CD4-positive, alpha-beta T cell treated with Interferon gamma for 1 hour (primary cell): ENCODE results near the gene MBP.
"Not testable (repeated sequence)": the region's sequence is repeated elsewhere in the genome, so short reads cannot be mapped to it uniquely, and the experiment has no call there.

ENCODE experiments used
- DNase-seq: peaks from one replicate; pipeline ENCODE4 v3.0.0-alpha.2; 2020

The MBP gene

GRCh38 chr18:77043541-77044280 is 88.9 kb downstream of the MBP start:
- DNase-seq: no peak

- no peak for DNase-seq
These were observed 90.0 kb downstream of the MBP start for GRCh38 chr18:77042583-77042982.

- no peak for DNase-seq
These were observed 93.1 kb downstream of the MBP start for GRCh38 chr18:77039196-77040130.

GRCh38 chr18:77038182-77038858 is 94.3 kb downstream of the MBP start:
- no peak for DNase-seq

DNA sequence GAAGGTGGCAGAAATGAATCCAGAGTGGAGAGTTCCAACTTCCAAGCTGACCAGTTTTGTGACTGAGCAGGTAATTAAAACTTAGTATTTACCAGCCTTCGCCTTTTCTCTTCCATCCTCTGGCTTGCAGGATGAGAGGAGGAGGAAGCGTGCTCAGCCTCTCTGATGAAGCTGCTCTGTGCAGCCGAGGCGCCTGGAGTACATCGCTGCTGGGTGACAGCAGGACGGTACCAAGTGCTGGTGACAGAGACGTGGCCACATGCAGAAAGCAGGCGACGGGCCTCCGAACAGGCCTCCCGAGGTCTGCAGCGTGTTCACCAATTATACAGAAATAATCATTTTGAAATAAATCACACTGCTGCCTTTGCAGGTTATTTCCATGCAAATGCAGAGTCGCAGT is 95.0 kb downstream of the MBP start:
- no peak for DNase-seq

DNA sequence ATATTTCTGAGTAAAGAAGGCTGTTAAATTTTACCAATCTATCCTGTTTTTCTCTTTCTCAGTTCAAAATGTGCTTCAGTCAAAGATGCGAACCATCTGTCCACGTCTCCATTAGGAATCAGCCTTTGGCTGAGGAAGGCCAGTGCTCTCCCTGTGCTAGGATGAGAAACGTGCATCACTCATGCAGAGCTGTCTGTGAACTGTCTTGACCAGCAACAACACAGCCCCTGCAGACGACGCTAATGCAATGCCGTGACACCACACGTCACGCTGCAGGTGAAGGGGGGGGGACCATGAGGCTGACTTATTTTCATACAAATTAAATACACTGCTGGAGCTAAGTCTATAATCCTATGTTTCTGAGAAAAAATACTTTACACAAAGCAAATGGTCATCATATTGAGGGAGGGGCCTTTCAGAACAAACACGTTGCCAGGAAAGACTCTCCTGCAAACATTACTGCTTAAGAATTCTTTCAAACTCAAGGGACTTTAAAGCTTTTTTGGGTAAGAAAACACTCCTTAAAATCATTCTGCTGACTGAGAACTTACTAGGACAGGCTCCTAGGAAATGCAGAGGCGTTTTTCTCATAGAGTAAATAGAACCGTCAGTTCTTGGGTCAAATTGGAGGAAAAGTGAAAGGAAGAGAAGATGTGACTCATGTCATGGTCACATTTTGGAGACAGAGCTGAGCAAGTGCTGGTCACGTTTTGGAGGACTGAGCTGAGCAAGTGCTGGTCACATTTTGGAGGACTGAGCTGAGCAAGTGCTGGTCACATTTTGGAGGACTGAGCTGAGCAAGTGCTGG is 97.0 kb downstream of the MBP start:
- no peak for DNase-seq

GRCh38 chr18:77033575-77033974 is 99.0 kb downstream of the MBP start:
- no peak for DNase-seq

DNA sequence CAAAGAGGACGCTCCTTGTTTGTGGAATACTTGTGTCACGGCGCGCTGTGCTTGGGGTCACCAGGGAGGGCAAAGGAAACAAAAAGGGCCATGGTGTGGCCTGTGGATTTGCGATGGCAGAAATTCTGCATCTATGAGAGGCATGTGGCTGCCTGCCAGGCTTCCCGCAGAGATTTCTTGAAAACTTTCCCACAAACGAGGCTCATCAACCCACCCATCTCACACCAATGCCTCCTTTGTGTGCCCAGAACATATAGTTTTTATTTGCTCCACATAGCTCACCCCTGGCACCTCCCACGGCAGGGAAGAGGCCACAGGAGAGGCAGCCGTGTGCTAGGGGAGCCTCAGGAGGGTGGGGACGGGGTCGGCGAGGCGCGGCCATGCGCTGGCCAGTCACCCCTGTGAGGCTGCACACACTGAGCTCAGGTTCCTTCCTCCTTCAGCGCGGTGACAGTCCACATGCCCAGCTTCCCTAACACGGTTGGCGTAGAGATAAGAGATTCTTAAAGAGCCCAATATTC is 100.3 kb downstream of the MBP start:
- DNase-seq: no peak

- DNase-seq: no peak
These were observed 100.9 kb downstream of the MBP start for GRCh38 chr18:77031662-77032061.

DNA sequence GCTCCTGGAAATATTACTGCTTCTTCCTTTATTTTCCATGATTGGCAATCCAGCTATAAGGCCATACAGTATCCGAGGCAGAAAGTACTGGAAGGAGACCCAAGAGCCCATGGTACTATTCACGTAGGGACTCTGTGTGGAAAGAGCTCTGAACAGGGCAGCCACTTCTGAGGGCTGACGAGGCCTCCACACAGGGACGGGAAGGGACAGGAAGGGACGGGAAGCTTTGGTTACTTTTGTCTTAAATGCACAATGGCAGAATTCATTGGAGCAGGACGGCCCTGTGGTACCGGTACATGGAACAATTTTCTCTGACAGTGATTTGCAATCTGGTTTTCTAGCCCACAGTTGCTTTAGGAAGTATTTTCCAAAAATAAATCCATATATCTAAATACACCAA is 102.4 kb downstream of the MBP start:
- DNase-seq: no peak

- DNase-seq: no peak
These were observed 106.7 kb downstream of the MBP start for GRCh38 chr18:77025831-77026363.

DNA sequence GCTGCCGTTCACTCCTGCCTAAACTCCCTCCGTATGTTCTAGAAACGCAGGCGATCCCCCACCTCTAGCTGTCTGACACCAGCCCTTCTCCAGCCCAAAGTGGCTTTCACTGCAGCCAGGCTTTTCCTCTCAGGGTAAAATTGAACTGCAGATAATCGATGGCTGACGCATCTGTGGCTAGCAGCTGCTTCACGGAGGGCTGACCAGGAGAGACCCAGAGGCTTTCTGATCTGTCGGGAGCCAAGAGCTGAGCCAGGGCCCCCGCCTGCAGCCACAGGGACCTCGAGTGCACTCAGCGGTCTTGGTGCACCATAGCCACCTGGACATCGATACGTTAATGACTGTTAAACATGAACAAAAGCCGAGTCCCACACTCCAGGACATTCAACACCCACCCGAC is 107.5 kb downstream of the MBP start:
- no peak for DNase-seq

- no peak for DNase-seq
These were observed 108.1 kb downstream of the MBP start for GRCh38 chr18:77024476-77024875.

- DNase-seq: no peak
These were observed 109.3 kb downstream of the MBP start for GRCh38 chr18:77023102-77023782.

- DNase-seq: no peak
These were observed 110.0 kb downstream of the MBP start for GRCh38 chr18:77022556-77022955.

- no peak for DNase-seq
These were observed 110.5 kb downstream of the MBP start for GRCh38 chr18:77022116-77022515.

DNA sequence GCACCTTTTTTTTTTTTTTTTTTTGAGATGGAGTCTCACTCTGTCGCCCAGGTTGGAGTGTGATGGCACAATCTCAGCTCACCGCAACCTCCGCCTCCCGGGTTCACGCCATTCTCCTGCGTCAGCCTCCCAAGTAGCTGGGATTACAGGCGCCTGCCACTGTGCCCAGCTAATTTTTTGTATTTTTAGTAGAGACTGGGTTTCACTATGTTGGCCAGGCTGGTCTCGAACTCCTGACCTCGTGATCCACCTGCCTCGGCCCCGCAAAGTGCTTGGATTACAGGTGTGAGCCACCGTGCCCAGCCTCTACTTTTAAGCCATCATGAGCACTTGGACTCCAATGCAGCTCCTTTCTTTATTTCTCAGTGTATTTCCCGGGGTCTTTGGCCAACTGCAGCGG is 111.1 kb downstream of the MBP start:
- not testable (repeated sequence) for DNase-seq

DNA sequence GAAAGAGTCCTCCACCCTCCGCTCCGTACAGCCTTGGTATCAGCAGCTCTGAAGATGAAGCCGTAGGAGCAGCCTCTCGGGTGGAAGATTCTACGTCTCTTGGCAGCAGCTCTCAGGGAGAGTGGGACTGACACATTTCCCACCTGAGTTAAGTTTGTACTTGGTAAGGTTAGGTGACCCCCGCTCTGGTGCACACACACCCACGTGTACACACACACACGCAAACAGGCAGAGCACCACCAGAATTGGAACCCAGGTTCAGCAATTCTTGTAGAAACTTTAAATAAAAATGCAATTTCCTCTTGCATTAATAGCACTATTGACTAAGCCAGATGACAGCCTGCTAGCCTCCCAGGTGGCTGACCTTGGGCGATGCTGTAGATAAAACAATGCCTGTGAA is 111.5 kb downstream of the MBP start:
- no peak for DNase-seq

- DNase-seq: no peak
These were observed 112.0 kb downstream of the MBP start for GRCh38 chr18:77020561-77020960.

- no peak for DNase-seq
These were observed 112.9 kb downstream of the MBP start for GRCh38 chr18:77019641-77020040.

DNA sequence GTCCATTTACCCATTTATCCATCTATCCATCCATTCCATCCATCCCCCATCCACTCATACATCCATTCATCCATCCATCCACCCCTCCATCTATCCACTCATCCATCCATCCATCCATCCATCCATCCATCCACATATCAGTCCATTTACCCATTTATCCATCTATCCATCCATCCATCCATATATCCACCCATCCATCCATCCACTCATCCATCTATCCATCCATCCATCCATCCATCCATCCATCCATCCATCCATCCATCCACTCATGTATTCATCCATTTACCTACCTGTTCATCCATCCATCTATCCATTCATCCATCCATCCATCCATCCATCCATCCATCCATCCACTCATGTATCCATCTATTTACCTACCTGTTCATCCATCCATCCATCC is 113.9 kb downstream of the MBP start:
- not testable (repeated sequence) for DNase-seq

- DNase-seq: no peak
These were observed 115.2 kb downstream of the MBP start for GRCh38 chr18:77017355-77017754.
